Fibroblast of upper back skin (primary cell): ENCODE measurements around the gene ATP6V0A4.

Experiments
- DNase-seq: peaks from one replicate; pipeline ENCODE4 v3.0.0-alpha.2; 2013

Gene ATP6V0A4

GRCh38 chr7:138656952-138657351 is 141.0 kb downstream of the ATP6V0A4 start:
- DNase-seq: no peak
